GM19324 (cell line): ENCODE measurements around the gene ZNF185.

Source experiments
- ATAC-seq: cut with Tn5 transposase; IDR thresholded peaks from one replicate; pipeline ENCODE4 v1.9.1; 2021; ENCODE audit warnings: mild to moderate bottlenecking, moderate library complexity; ENCODE audit not compliant: unreplicated experiment, low FRiP score

Gene ZNF185

DNA sequence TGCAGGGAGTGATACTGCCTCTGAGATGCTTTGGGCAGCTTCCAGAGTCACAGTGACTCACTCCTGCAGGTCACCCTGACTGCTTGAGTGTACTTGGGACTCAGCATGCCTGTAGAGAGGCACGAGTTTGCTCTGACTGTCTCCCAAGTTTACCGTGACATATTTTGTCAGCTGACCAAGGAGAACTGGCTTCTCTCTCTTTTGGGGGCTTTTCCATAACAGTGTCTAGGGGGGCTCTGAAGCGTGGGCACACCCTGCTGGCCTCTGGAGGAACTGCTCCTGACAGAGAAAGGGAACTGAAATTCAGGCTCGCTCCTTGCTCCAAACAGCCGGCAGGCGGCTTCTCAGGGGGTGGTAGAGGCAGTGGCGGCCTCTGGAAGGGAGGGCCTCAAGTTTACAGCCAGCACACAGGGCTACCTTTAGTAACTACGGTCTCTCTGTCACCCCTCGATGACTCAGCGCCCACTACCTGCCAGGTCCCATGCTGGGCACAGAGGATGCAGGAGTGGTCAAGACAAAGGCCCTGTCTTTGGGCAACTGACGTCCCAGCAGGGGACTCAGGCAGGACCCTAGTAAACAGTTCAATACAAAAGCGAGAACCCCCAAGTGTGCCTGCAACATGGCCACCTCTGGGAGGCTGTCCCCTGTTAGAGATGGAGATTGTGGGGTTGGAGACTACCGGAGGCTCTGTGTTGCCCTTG lies 17.8 kb downstream of the ZNF185 start:
- peak; percentile 84 for ATAC-seq

DNA sequence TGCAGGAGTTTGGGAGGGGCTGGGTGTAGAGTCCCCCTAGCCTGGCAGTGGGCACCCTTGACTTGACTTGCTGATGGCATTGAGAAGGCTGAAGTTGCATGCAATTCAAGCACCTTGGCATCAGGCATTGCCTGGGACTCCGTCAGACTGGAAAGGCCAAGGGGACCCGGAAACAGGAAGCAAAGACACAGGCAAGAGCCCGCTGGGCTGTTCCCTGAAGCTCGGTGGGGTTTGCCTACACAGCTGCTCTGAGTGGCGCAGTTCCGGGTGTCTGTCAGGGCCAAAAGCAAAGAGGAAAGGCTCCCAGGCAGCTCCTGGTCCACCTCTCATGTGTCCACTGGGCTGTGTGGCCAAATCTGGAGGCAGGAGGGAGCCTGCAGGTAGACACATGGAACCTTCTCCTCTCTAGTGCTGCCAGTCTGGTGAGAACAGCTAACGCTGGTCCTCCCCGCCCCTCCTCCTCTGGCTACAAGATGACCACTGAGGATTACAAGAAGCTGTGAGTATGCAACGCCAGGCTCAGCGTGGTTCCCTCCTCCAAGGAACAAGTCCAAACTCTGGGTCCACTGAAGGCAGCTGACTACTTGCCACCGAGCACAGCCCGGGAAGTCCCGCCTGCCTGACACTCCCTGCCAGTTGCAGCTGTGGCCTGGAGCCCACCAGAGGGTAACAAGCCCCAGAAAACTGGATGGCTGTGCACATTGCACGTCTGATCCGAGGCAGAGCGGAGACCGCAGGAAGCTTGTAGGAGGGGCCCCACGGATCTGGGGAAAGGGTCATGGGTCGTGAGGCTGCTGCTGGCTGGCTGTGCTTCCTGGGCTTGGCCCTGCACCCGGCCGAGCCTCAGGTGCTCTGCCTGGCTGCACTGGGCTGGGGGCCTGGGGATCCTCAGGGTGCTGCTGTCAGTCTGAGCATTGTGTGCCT lies 20.1 kb downstream of the ZNF185 start:
- no peak for ATAC-seq

DNA sequence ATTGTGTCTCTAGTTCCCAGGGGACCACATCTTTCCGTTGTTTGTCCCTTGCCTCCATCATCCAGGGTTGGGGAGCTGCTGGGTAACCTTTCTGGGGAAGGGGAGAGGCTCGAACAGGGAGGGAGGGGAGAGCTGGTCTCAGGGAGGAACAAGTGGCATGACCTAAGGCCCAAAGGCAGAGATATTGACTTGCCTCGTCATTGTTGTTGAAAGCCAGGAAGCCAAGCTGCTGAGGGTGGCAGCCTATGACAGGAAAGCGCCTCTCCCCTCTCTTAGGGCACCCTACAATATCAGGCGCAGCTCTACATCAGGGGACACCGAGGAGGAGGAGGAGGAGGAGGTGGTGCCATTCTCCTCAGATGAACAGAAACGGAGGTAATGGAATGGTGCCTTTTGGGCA lies 20.8 kb downstream of the ZNF185 start:
- ATAC-seq, result no peak

DNA sequence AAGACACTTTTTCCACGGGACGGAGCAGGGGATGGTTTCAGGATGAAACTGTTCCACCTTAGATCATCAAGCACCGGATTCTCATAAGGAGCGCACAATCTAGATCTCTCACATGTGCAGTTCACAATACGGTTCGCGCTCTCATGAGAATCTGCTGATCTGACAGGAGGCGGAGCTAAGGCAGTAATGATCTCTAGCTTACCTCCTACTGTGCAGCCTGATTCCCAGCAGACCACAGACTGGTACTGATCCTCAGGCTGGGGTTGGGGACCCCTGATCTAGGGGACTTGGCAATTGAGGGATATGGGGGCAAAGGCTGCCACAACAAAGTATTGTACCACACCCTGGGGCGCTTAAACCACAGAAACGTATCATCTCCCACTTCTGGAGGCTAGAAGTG lies 25.7 kb downstream of the ZNF185 start:
- ATAC-seq, result no peak

DNA sequence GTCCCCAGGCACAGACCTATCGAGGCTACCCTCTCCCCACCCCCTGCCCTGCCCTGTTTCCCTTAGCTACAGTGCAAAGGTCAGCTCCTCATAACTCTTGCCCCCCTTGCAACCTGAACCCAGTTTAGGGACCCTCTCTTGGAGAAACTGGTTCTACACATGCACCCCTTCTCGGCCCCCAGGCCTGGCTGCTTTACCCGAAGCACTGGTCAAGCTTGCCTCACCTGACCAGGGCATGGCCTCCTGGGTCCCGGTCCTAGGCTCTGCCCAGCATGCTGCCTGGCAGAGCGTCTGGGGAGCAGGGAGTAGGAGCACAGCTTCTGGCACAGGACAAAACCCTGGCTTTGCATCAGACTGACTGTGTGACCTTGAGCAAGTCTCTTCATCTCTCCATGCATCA lies 28.0 kb downstream of the ZNF185 start:
- no peak for ATAC-seq

DNA sequence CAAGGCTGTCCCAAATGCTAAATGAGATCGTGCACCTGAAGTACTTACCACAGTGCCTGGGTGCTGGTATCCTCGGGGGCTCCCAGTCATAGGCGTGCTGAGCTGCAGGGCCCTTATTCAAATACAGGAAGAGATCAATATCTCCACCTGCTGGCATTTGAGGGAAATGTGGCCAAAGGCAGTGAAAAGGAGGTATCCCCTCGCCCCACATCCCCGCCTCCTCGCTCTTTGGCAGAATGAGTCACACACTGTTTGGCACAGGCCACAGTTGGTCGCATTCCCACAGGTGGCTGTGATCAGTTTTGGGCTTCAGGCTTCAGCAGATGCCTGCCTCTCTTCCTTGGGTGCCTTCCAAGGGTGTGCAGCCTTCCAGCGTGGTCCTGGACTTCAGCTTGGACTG lies 28.4 kb downstream of the ZNF185 start:
- ATAC-seq, result peak; percentile 46

DNA sequence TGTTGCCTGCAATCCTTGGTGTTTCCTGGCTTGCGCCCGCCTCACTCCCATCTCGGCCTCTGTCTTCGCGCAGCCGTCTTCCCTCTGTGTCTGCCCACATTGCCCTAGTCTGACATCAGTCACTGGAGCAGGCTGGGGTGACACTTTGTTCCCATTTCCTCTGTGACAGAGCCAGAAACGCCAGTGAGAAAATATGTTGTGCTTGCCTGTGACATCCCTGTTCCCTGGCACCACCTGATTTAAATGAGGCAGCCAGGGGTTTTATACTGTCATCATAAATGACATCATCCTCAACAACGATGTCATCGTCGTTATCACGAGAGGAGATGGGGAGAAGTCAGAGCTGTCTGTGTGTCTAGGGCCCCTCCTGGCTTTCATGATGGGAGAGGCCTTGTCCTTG lies 29.1 kb downstream of the ZNF185 start:
- ATAC-seq, result no peak

DNA sequence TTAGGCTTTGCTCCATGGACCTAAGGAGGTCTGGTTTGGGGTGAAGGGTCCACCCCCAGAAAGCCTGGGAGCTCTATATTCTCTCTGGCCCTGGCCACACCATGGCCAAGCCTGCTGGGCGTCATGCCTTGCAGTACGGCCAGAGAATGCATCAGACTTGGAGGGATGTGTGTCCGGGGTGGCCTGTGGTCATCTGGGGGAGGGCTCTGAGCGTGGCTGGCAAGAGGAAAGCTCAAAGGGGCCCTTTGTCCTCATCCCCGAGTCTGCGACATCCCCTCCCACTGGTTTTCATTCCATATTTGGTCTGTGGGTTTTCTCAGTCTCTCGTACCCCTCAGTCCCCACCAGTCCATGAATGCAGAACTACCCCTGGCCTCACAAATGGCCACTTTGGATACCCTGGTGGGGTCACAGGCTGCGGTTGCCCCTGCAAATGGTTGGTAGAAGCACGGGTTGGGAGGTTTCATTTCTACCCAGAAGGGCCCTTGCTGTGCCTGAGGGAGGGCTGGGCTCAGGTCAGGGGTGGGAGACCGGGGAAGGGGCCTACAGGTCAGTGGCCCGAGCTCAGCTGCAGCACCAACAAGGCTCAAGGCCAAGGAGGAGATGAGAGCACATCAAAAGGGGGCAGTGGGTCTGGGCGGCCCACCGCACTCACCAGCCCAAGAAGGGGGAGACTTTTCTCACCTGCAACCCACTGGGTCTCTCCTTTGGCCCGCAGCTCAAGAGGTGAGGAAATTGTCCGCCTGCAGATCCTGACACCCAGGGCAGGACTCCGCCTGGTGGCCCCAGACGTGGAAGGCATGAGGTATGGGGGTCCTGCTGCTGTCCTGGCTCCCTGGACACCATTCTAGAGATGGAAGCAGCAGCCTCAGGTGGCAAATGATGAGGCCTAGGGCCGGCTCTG lies 30.2 kb downstream of the ZNF185 start:
- ATAC-seq, result no peak

DNA sequence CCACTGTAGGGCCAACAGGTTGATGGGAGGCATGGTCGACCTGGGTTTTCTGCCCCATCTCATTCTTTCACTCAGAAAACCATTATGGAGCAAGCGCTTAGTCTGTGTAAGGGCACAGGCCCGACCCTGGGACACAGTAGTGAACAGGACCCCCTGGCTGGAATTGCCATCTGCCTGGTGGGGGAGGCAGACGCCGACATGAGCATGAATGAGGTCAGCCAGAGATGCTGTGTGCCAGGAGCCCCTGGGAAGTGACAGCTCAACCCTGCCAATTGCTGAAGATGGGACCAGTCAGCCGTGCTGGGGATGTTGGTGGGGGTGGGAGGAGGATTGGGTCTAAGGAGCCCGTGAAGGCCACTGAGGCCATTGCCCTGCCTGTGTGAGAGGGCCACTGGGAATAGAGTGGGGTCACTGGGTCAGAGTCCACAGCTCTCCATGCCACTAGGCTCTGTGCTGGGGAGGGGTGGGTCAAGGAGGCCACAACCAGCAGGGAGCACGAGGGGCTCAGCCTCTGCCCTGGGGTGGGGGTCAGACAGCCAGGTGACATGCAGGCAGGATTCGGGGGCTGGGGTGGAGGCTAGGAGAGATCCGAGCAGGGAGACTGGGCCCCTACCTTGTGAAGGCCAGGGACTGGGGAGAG lies 31.0 kb downstream of the ZNF185 start:
- ATAC-seq, result no peak

DNA sequence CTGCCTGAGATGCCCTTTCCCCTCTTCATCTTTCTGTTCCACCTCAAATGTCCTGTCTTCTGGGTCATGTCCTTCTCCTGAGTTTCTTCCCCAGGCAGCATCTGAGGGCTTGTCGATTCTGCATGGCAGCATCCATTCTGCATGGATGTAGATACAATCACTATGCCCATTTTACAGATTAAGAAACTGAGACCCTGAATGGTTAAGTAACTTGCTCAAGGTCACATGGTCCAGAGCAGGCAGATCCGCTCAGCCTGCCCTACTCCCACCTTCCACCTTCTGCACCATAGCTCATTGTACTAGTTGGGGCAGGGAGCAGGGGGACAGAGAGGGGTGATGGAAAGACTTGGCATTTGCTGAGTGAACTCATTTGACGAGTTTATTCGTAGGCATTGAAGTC lies 32.0 kb downstream of the ZNF185 start:
- no peak for ATAC-seq

DNA sequence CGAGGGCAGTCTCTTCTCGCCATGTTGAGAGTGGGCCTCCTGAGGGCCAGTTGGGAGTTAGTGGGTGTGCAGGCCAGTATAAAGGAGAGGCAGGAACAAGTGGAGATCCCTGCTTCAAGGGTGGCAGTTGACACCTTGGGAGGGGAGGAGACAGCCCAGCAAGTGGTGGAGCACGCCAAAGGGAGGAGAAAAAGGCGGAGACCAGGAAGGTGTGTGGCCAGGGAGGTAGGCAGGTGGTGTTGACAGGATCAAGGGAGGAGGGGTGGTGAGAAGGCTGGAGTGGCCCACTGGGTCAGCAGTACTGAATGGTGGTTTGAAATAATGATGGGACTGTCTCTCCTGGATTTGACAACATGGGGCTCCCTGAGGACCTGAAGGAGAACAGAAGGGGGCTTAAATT lies 32.6 kb downstream of the ZNF185 start:
- ATAC-seq, result no peak

DNA sequence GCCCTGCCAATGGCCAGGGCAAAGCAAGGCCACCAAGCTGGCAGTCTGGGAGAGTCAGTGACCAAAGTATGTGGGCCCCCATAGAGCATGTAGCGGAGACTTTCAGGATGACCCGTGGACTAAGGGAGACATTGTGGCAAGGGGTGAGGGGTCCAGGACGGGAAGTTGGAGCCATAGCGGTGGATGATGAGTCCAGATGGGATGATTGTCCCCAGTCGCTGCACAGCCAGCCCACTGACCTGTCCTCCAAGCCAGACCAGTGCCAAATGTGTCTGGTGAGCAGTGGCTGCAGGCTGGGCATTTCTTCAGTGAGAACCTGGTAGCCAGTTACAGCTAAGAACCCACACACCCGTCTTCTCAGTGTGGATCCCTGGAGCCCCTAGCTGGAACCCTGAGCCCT lies 34.3 kb downstream of the ZNF185 start:
- no peak for ATAC-seq

DNA sequence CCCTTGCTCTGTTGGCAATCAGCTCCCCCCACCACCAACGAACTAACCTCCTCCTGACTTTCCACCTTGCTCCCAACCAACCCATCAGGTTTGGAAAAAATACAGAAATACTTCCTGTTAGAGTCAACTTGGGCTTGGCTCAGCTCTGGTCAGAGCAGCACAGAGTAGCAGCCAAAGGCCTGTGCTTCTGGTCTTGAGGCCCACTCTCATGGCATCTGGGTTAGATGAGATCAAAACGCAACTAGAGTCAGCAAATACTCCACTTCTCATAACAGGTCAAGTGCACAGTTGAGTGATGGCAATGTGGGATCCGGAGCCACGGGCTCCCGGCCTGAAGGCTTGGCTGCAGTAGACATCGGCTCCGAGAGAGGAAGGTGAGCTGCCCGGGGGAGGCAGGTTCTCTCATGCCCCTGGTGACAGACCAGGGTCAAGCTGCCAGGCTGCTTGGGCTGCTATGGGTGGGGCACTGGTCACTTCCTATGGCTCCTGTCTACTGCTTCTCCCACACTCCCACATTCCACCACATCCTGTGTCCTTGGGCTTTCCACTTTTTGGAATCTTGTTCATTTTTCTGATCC lies 34.8 kb downstream of the ZNF185 start:
- no peak for ATAC-seq

DNA sequence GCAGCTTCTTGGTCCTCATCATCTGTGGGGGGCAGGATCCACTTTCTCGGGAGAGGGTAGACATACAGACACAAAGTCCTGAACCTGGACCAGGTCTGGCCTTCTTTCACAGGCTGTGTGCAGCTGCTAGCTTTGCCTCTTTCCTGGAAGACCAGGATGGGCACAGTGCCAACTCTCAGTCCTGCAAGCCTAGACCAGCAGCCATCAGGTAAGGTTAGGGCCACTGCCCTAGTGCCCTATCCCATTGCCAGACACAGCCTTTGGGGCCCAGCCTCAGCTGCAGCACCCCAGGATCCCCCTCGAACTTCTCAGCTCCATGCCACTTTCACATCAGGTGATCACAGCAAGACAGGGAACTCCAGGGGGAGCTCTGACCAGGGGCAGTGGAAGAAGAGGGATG lies 38.4 kb downstream of the ZNF185 start:
- ATAC-seq, result no peak

DNA sequence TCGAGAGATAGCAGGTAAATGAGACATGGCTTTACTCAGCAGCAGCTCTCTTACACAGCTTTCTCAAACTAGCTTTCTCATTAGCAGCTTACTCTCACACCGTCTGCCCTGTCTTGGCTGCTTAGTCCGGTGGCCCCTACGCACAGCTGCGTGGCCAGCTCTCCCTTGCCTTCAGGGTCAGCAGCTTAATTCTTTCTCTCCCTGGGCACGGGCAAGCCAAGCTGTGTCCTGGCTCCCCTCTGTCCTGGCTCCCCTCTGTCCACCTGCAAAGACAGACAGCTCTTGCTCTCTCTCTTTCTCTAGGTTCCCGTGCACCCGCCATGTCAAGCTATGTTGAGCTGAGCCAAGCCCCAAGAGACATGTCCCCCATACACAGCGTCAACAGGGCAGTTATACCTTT lies 39.4 kb downstream of the ZNF185 start:
- no peak for ATAC-seq

DNA sequence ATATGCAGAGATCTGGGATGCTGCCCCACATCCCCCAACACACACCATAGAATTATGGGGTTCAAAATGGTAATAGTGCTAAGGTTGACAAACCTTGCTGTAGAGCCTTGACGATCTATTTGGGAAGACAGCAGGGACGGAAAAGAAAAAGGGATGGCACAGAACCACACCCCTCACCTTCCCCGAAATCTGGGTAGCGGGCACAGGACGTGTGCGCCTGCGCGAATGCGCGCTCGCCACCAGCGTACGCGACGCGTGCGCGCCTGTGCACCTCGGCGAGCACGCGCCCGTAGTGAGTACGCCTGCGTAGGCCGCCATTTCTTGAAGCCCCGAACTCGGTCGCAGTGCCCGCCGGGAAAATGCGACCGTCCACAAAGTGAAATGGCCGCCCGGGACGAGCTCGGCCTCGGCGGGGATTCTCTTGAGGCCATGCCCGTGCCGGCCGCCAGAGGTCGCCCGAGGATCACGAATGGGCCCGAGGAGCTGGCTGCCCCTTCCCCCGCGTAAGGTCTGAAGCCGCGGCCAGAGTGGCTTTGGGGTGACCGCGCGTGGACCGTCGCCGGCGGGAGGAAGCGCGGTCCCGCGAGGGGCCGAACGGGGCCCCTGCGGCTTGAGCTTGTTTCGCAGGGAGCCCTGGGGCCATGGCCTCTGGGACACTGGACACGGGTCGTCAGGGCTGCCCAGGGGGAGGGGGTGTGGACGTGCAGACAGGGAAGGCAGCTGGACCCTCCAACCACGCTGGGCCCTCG lies 43.6 kb downstream of the ZNF185 start:
- ATAC-seq, result peak; percentile 90

DNA sequence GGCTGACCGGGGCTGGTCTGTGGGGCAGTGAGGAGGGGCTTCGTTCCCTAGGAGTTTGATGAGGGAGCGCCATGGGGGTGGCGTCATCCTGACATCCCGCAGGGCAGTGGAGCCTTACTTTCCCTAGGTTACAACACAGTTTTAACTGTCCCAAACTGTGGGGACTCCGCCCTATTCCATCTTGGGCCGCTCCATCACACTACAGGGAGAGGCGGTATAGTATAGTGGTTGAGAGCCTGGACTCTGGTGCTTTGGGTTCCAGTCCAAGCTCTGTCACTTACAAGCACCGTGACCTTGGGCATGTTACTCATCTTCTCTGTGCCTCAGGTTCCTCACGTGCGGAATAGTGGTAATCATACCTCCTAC lies 44.2 kb downstream of the ZNF185 start:
- no peak for ATAC-seq

DNA sequence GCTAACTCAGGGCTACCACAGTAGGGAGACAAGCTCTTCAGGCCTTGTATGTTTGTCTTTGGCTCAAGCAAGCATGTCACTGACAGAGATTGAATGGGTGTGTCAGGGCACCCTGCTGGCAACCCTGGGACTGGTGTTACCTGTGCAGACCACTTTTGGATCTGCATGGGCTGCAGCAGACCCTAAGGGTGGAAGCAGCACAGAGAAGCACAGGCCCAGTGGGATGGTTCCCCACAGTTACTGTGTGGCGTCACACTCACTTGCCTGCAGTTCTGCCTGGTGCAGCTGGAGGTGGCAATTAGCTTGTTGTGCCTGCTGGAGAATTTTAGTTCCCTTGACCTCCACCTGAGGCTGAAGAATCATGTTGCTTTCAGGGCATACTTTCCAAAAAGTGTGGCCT lies 46.0 kb downstream of the ZNF185 start:
- ATAC-seq, result no peak
